Measurements from ENCODE around the gene AOC2.

DNA sequence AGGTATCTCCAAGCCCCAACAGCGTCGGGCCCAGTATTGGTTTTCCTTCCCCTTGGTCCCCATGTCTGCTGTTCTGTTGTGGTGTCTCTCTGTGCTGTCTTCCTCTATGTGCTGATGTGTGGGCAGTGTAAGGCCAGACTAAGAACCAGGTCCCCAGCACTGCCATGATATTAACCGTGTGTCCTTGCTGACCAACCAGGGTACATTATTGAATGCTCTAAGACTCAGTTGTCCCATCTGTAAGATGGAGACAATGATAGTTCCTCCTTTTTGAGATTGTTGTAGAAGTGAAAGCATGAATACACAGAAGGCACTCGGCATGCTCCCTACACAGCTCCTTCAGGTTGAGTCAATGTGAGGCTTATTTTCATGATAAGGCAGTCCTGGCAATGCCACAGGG, 27.3 kb downstream of the AOC2 start:
- TF ChIP-seq, protein P1, sequence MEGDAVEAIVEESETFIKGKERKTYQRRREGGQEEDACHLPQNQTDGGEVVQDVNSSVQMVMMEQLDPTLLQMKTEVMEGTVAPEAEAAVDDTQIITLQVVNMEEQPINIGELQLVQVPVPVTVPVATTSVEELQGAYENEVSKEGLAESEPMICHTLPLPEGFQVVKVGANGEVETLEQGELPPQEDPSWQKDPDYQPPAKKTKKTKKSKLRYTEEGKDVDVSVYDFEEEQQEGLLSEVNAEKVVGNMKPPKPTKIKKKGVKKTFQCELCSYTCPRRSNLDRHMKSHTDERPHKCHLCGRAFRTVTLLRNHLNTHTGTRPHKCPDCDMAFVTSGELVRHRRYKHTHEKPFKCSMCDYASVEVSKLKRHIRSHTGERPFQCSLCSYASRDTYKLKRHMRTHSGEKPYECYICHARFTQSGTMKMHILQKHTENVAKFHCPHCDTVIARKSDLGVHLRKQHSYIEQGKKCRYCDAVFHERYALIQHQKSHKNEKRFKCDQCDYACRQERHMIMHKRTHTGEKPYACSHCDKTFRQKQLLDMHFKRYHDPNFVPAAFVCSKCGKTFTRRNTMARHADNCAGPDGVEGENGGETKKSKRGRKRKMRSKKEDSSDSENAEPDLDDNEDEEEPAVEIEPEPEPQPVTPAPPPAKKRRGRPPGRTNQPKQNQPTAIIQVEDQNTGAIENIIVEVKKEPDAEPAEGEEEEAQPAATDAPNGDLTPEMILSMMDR (IDR thresholded peaks at IDR 0.05; ENCODE audit: low read depth, low read length, missing input control), result no peak
- no peak for TF ChIP-seq YY1 (IDR thresholded peaks at IDR 0.05)
- TF ChIP-seq SP1 (IDR thresholded peaks at IDR 0.05), result no peak

All from liver (tissue), 3 donors.